Measurements from ENCODE around the gene CDH13. TPM values are rescaled to one million over a fixed set of nuclear protein-coding genes. Genes with fewer than 3 reads are reported as not detected.

Gene CDH13
- total and polyA plus RNA-seq, 9 of the 15 experiments (the other 6 are each of a cell fraction or from before 2014, with no cell fraction given) = 0.03 TPM; not detected in 8

DNA sequence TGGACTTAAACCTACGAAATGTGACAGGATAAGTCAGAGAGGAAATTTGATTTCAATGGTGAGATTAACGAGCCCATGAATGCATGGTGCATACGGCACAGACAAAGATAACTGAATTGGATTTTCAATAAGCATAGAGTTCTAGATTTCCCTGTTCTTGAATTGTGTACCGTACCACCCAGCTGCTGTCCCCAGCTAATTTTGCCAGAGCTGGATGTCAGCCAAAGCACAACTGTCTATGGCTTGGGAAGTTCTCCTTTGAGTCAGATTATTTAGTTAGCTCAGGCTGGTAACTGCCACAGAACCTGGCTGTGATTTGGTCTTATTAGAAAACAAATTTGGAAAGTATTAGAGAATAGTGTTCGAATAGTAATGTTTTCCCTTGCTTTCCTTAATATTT lies 143.1 kb downstream of the CDH13 start:
- no peak overlapping the region for H3K9ac ChIP-seq (ENCODE audit: insufficient read depth in 1 of 2, low read depth in 2 of 2, low read length in 2 of 2)
- H3K4me3 ChIP-seq = no peak overlapping the region
- intact Hi-C loops (cut with micrococcal nuclease) (no loop called here), in situ Hi-C loops (cut with MboI) (no loop called here)
- ATAC-seq (no peak), DNase-seq (ENCODE audit: extremely low read depth in 1 of 4, low spot score in 3 of 4) (no peak), FAIRE-seq (peak; percentile 26)
- no peaks in the 10 kb centered on the region for H3K4me1 ChIP-seq (replicated peaks in 1 of 2; ENCODE audit: control insufficient read depth in 2 of 2, insufficient read depth in 2 of 2, low read length in 2 of 2)
- H3K36me3 ChIP-seq (ENCODE audit: control insufficient read depth, insufficient read depth, low read length) = no peaks in the 10 kb centered on the region
- H3K79me2 ChIP-seq (ENCODE audit: control insufficient read depth, insufficient read depth, low read length) = no peaks in the 10 kb centered on the region
- no peaks in the 10 kb centered on the region for H4K20me1 ChIP-seq (replicated peaks; ENCODE audit: control insufficient read depth, insufficient read depth, low read length)
- no peak for TF ChIP-seq PRPF4 (IDR thresholded peaks at IDR 0.05; ENCODE audit: insufficient read depth, low read depth, low read length, poor library complexity, severe bottlenecking)
- no peak for TF ChIP-seq NR2C2 (CRISPR knock-in tag; IDR thresholded peaks at IDR 0.05)
- no peak for TF ChIP-seq NR2C2 (tag; IDR thresholded peaks at IDR 0.05)
- no peak for TF ChIP-seq USF1 (CRISPR knock-in tag; IDR thresholded peaks at IDR 0.05)
- no peak for TF ChIP-seq GABPA (tag; conservative IDR thresholded peaks at IDR 0.05; ENCODE audit: low read depth)
- TF ChIP-seq ELF2 (CRISPR knock-in tag; IDR thresholded peaks at IDR 0.05) = no peak
- 2% methylated on average over 5 of the region's 5 CpGs for WGBS (ENCODE audit: insufficient coverage, low coverage, missing lambda C conversion rate)
- ChIA-PET POLR2A (no interaction called here), CTCF (ENCODE audit: low intra/inter-chr PET ratio) (no interaction called here)
- H3K27ac ChIP-seq (ENCODE audit: extremely low read depth, low read depth, low read length) = no peak overlapping the region
- H3K9me3 ChIP-seq (replicated peaks; ENCODE audit: control insufficient read depth, insufficient read depth, low read depth, low read length) = no peaks in the 10 kb centered on the region
- BruUV-seq (replicated peaks) = no TSS peak
- H3K4me2 ChIP-seq (ENCODE audit: insufficient read depth, low read length) = no peak overlapping the region
- no peaks in the 10 kb centered on the region for H3K9me1 ChIP-seq (ENCODE audit: control insufficient read depth, insufficient read depth, low read length)
- no peaks in the 10 kb centered on the region for H3K27me3 ChIP-seq (ENCODE audit: control insufficient read depth in 2 of 2, insufficient read depth in 2 of 2, low read length in 2 of 2)
- H2AFZ ChIP-seq (ENCODE audit: low read depth, low read length) = no peak overlapping the region

- no peak for DNase-seq (ENCODE audit: extremely low read depth in 1 of 4, low spot score in 3 of 4)
- ChIA-PET CTCF (ENCODE audit: low intra/inter-chr PET ratio) (no interaction called here), POLR2A (no interaction called here)
- intact Hi-C loops (cut with micrococcal nuclease) = no loop called here
- no peak overlapping the region for H3K27ac ChIP-seq (ENCODE audit: extremely low read depth, low read depth, low read length)
- no peaks in the 10 kb centered on the region for H3K36me3 ChIP-seq (ENCODE audit: control insufficient read depth, insufficient read depth, low read length)
- BruUV-seq (replicated peaks) = no TSS peak
- no peaks in the 10 kb centered on the region for H4K20me1 ChIP-seq (replicated peaks; ENCODE audit: control insufficient read depth, insufficient read depth, low read length)
- H3K9ac ChIP-seq (ENCODE audit: insufficient read depth in 1 of 2, low read depth in 2 of 2, low read length in 2 of 2) = no peak overlapping the region
- H3K4me3 ChIP-seq = no peak overlapping the region
- no peaks in the 10 kb centered on the region for H3K79me2 ChIP-seq (ENCODE audit: control insufficient read depth, insufficient read depth, low read length)
- no peak overlapping the region for H3K4me2 ChIP-seq (ENCODE audit: insufficient read depth, low read length)
- in situ Hi-C loops (cut with MboI) = no loop called here
- H2AFZ ChIP-seq (ENCODE audit: low read depth, low read length) = no peak overlapping the region
- no peaks in the 10 kb centered on the region for H3K9me1 ChIP-seq (ENCODE audit: control insufficient read depth, insufficient read depth, low read length)
- no peak for ATAC-seq
- no peaks in the 10 kb centered on the region for H3K9me3 ChIP-seq (replicated peaks; ENCODE audit: control insufficient read depth, insufficient read depth, low read depth, low read length)
- WGBS (ENCODE audit: insufficient coverage, low coverage, missing lambda C conversion rate) = 0% methylated on average over 3 of the region's 3 CpGs
- H3K27me3 ChIP-seq (ENCODE audit: control insufficient read depth in 2 of 2, insufficient read depth in 2 of 2, low read length in 2 of 2) = no peaks in the 10 kb centered on the region
- no peak for FAIRE-seq
- no peaks in the 10 kb centered on the region for H3K4me1 ChIP-seq (replicated peaks in 1 of 2; ENCODE audit: control insufficient read depth in 2 of 2, insufficient read depth in 2 of 2, low read length in 2 of 2)
- no peak for TF ChIP-seq ZNF263 (CRISPR knock-in tag; IDR thresholded peaks at IDR 0.05; ENCODE audit: borderline replicate concordance)
- TF ChIP-seq ZNF507 (tag; conservative IDR thresholded peaks at IDR 0.05) = no peak
- no peak for TF ChIP-seq ZNF77 (CRISPR knock-in tag; IDR thresholded peaks at IDR 0.05)
- TF ChIP-seq SIN3B (IDR thresholded peaks at IDR 0.05; ENCODE audit: low read depth) = no peak
- no peak for TF ChIP-seq TARDBP (IDR thresholded peaks at IDR 0.05)
- TF ChIP-seq POLR2AphosphoS5 (IDR thresholded peaks at IDR 0.05; ENCODE audit: control insufficient read depth, insufficient read depth, low read depth, low read length) = no peak
Measured at GRCh38 chr16:82772215-82772614, 145.4 kb downstream of the CDH13 start.

Data from K562 (cell line).